ENCODE measurements around the gene SMAP2.
"Not testable (repeated sequence)": the region's sequence is repeated elsewhere in the genome, so short reads cannot be mapped to it uniquely, and the experiment has no call there.

The SMAP2 gene

DNA sequence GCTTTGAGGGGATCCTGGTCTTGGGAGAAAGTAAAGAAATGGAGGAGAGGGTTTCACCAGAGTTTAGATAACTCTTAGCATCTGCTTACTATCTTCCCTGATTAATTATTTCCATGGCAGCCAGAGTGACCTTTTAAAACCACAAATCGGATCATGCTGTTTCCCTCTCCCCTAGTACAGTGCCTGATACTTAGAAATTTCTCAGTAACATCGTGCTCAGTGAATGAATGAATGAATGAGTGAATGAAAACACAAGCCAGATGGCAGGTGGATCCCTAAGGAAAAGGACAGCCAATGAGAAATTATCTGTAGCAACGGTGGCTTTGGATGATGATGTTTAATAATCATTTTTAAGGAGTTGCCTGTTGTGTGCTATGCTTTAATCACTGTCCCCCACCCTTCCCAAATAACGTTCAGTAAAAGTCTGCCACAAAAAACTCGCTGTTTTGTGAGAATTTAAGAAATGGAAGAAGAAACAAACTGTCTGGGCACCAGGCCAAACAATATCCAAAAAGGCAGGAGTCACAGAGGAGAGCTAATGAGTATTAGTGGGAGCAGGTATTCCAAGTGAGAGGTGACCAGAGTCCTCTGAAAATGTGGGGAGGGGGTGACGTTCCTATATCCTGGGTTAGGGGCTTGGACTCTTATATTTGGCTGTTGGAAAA is 737 bp upstream of the SMAP2 start:
- DNase-seq, result no peak

DNA sequence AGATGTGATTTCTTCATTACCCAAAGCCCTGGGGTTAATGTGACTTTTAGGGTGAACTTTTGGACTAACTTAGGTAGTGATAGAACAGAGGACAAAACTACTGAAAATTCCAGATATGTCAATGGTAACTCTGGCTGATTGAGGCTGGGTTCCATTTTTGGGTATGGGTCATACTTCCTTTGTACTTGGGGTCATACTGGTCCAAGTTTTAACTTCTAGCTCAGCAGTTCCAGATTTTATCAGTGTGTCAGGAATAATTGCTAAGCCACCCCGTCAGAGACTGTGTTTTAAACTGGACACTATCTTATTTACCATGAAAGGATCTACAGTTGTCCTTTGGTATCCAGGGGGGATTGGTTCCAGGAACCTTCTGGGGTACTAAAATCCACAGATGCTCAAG is 4.0 kb downstream of the SMAP2 start:
- no peak for DNase-seq

- peak; percentile 90 for DNase-seq
Observed at GRCh38 chr1:40379785-40380452, 6.4 kb downstream of the SMAP2 start.

- DNase-seq, result no peak
Observed at GRCh38 chr1:40380817-40381216, 7.3 kb downstream of the SMAP2 start.

- no peak for DNase-seq
Observed at GRCh38 chr1:40381268-40382107, 8.0 kb downstream of the SMAP2 start.

DNA sequence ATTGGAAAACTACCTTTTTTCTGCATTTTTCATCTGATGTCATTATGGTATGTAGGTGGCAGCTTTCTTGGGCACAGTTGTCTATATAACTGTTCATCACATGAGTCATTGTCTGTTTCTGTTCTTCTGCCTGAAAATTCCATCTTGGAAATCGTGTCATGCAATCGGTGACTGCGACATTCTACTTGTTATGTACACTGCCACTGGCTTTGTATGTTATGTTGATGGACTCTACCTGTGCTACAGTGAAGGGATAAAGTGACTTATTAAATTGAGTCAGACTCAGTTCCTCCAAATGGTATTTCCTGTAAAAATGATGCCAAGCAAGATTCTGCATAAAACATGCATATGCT is 8.6 kb downstream of the SMAP2 start:
- no peak for DNase-seq

DNA sequence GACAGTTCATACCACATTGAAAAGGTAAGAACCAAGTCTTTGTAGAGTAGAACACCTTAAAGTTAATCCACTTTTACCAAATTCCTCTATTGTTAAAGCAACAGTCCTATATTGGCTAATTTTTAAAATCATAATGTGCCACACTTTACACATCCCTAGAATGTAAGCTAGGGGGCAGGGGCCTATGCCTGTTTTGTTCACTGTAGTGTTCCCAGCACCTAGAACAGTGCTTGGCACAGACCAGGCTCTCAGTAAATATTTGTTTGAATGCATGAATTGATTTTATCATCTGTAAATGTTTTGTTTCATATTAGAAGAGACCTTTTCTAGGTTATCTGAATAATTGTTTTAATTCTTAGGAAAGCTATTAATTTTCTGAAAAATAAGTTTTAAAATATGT is 9.1 kb downstream of the SMAP2 start:
- no peak for DNase-seq

- no peak for DNase-seq
Observed at GRCh38 chr1:40383095-40383487, 9.6 kb downstream of the SMAP2 start.

GRCh38 chr1:40383488-40384412 is 10.2 kb downstream of the SMAP2 start:
- peak; percentile 63 for DNase-seq

GRCh38 chr1:40384413-40384762 is 10.9 kb downstream of the SMAP2 start:
- DNase-seq, result no peak

- DNase-seq, result no peak
Observed at GRCh38 chr1:40384887-40385286, 11.4 kb downstream of the SMAP2 start.

DNA sequence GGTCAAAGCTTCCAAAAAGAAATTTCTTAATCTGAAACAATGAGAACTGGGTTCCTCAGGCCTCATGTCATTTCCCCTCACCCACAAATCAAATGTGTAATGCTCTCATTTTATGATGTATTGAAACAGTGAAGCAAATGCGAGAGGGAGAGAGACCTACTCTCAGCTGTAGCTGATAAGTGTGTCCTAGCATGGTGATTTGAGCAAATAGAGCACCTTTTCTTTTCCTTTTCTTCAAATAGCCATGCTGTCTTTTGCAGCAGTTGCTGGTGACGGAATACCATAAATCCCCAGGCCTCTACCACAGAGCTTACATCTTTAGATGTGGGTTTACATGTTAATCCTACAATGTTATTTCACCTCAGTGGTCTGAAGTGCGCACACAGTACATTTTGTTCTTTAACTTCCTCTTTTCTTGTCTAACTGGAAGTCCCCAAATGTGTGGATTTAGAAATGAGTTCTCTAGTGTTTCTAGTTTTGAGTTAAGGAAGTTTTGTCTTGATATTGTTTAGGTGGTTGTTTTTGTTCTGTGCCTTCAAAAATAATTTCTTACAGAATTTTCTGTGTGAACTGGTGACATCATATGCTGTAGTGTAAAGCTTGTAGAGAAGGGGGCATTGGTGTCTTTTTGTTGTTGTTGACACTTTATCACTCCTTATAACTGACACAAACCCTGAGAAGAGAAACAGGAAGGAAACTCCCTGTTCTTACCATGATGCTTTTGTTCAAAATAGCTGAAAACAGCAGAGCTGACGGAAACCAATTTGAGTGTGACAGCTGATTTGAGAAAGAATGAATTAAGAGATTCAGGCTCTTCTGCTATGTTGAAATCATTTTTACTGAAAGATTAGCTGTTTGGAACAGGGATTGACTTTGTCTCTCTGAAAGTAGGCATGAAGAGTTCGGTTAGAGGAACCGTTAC is 12.2 kb downstream of the SMAP2 start:
- no peak for DNase-seq

DNA sequence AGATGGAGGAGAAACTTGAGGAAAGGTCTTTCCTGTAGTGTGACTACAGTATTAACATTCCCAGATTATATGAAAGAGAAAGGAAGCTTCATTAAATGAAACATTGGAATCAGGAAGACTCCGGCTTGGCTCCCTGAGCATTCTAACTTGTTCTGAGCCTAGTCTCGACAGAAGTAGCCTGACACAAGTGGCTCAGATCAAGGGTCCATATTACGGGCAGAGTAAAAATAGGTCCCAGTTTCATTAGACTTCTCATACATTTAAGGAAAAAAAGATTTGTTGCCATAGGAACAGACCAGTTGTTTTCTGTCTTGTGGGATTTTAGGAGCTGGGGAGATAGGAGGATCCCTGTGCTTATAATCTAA is 12.8 kb downstream of the SMAP2 start:
- no peak for DNase-seq

DNA sequence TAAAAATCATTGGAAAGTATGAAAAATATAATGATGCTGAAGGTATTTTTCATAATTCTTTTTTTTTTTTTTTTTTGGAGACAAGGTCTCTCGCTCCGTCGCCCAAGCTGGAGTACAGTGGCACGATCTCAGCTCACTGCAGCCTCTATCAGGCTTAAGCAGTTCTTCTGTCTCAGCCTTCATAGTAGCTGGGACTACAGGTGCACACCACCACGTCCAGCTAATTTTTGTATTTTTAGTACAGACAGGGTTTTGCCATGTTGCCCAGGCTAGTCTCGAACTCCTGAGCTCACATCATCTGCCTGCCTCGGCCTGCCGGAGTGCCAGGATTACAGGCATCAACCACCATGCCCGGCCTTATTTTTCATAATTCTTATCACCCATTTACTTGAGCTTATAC is 13.3 kb downstream of the SMAP2 start:
- no peak for DNase-seq

- DNase-seq, result not testable (repeated sequence)
Observed at GRCh38 chr1:40387381-40388306, 14.1 kb downstream of the SMAP2 start.

GRCh38 chr1:40388456-40389321 is 15.2 kb downstream of the SMAP2 start:
- DNase-seq, result not testable (repeated sequence)

DNA sequence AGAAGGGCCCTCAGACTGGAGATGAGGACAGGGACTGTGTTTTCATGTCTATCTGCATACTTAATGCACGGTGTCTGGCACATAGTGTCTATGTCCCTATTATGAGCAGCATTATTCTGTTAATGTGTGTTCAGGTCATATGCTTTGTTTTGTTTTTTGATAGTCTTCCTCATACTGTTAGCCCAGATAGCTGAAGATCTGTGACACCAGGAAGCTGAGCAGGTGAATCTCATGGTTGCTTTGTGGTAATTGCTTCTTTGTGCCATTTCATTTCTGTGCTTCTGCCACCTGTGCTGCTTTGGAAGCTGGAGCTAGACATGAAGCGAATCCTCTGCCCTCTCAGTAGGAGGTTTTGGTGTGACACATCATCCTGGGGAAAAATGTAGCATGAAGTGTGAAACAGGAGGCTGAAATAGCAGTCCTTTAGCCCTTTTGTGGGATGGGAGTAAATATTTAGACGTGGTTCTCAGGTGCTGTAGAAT is 15.8 kb downstream of the SMAP2 start:
- no peak for DNase-seq

- DNase-seq, result peak; percentile 48
Observed at GRCh38 chr1:40389871-40390560, 16.5 kb downstream of the SMAP2 start.

GRCh38 chr1:40390857-40391256 is 17.3 kb downstream of the SMAP2 start:
- DNase-seq, result no peak

Measured in fibroblast of skin of abdomen (primary cell).